CD4-positive, alpha-beta memory T cell (primary cell): Measurements from ENCODE around the gene GCFC2. TPM values are rescaled to one million over a fixed set of nuclear protein-coding genes. Genes with fewer than 3 reads are reported as not detected.
A peak's percentile ranks its signal among the peaks of the same experiment; 100 is the strongest.

Source experiments
- CTCF ChIA-PET: fragments of 350-600 bp; sonication (Branson Sonifier 250); formaldehyde crosslinking; loops from one replicate; lab custom pipeline; 2021; ENCODE audit warnings: inconsistent platforms; ENCODE audit not compliant: partially characterized antibody; lab: Charles Lee
- POLR2A ChIA-PET: fragments of 350-600 bp; sonication (Branson Sonifier 250); formaldehyde crosslinking; loops from one replicate; lab custom pipeline; 2021; ENCODE audit not compliant: partially characterized antibody; lab: Charles Lee
- DNase-seq, 5 donors: peaks; one replicate each; pipeline versions ENCODE4 v3.0.0 to v3.0.0-alpha.2; 2020 to 2022; ENCODE audit warnings: mixed read lengths in 1 of 5
- H3K27ac ChIP-seq: one replicate; pipeline ENCODE4 v1.7.0; 2013; ENCODE audit warnings: low read depth, low read length
- H3K27me3 ChIP-seq: 2 replicates; pipeline ENCODE4 v1.7.0; 2013; ENCODE audit warnings: mild to moderate bottlenecking, low read length, moderate library complexity; ENCODE audit not compliant: insufficient read depth
- H3K36me3 ChIP-seq: 2 replicates; pipeline ENCODE4 v1.7.0; 2013; ENCODE audit warnings: mild to moderate bottlenecking, low read length, moderate library complexity; ENCODE audit not compliant: insufficient read depth
- H3K4me1 ChIP-seq: 2 replicates; pipeline ENCODE4 v1.7.0; 2013; ENCODE audit warnings: mild to moderate bottlenecking, low read length, moderate library complexity; ENCODE audit not compliant: insufficient read depth
- H3K4me3 ChIP-seq, 2 donors: one replicate each; pipeline ENCODE4 v1.7.0; 2013; ENCODE audit warnings: low read length in 2 of 2, mild to moderate bottlenecking in 1 of 2
- H3K9me3 ChIP-seq, 2 donors: one replicate each; pipeline ENCODE4 v1.7.0; 2013; ENCODE audit warnings: low read length in 2 of 2, control low read depth in 1 of 2; ENCODE audit not compliant: control insufficient read depth in 1 of 2
- H3K27ac Mint-ChIP-seq, 7 donors: one replicate each; pipeline ENCODE4 v1.8.0; 2020 to 2021; ENCODE audit warnings: mixed read lengths in 7 of 7, mild to moderate bottlenecking in 6 of 7, inconsistent platforms in 3 of 7, moderate library complexity in 3 of 7
- H3K27me3 Mint-ChIP-seq, 2 donors: one replicate each; pipeline ENCODE4 v1.8.0; 2020 to 2021; ENCODE audit warnings: mixed read lengths in 2 of 2
- H3K36me3 Mint-ChIP-seq, 2 donors: one replicate each; pipeline ENCODE4 v1.8.0; 2020 to 2021; ENCODE audit warnings: mixed read lengths in 2 of 2, inconsistent platforms in 1 of 2, mild to moderate bottlenecking in 1 of 2
- H3K4me1 Mint-ChIP-seq, 4 donors: one replicate each; pipeline ENCODE4 v1.8.0; 2020 to 2021; ENCODE audit warnings: mixed read lengths in 4 of 4, mild to moderate bottlenecking in 1 of 4
- H3K4me3 Mint-ChIP-seq, 8 donors: one replicate each; pipeline ENCODE4 v1.8.0; 2020 to 2021; ENCODE audit warnings: mixed read lengths in 8 of 8, mild to moderate bottlenecking in 7 of 8, moderate library complexity in 6 of 8, inconsistent platforms in 3 of 8
- H3K9me3 Mint-ChIP-seq, 8 donors: one replicate each; pipeline ENCODE4 v1.8.0; 2020 to 2021; ENCODE audit warnings: mixed read lengths in 8 of 8, mild to moderate bottlenecking in 5 of 8, inconsistent platforms in 3 of 8, moderate library complexity in 1 of 8
- intact Hi-C: fragments of 100-400 bp; cut with micrococcal nuclease; formaldehyde crosslinking; loops from one replicate; pipeline ENCODE4 v1.15.1; 2023
- polyA plus RNA-seq, 2 donors: library from polyadenylated mRNA; unstranded; fragments of 300-500 nt; fragmentation: Illumina TruSeq; gene quantifications; one replicate each; pipeline ENCODE4 v1.2.3, GENCODE V29; 2021
- total RNA-seq, 2 experiments: library from RNA; stranded (reverse); gene quantifications; one replicate each; pipeline ENCODE4 v1.2.3, GENCODE V29; 2021

GCFC2 gene
- total and polyA plus RNA-seq, 4 experiments from 2014 or later, result 22.9 to 31.2 (median 27.3) TPM

DNA sequence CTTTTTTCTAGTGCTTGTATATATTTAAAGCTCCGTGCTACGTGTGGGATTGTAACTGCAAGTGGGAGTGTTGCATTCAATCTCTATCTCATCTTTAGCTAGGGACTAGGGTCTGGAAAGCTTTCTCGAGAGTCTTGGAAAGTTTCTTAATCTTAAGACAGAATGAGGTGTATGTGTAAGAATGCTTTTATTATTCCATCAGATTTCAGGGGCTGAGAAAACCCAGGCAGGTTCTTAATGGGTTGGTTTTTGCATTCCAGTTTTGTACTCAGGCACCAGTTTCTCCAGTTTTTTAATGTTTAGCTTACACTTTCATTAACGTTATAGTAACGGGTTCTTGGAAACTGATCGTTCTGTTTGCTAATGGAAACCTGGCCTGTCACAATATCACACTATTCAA lies 43.8 kb downstream of the GCFC2 start:
- Mint-ChIP-seq H3K4me1 (no peaks in the 10 kb centered on the region), H3K36me3 (peaks cover 39 to 50% of the 10 kb centered on the region in 2 donors), H3K4me3 (no peak overlapping the region), H3K9me3 (no peaks in the 10 kb centered on the region), H3K27ac (no peak overlapping the region), H3K27me3 (no peaks in the 10 kb centered on the region)
- Histone ChIP-seq H3K4me1 (no peaks in the 10 kb centered on the region), H3K27ac (no peak overlapping the region), H3K27me3 (no peaks in the 10 kb centered on the region), H3K9me3 (no peaks in the 10 kb centered on the region), H3K4me3 (no peak overlapping the region), H3K36me3 (peaks cover 7% of the 10 kb centered on the region)
- intact Hi-C loops, result no loop called here
- no peak for DNase-seq
- ChIA-PET CTCF (interaction anchor here (0.7 to 2.8 kb wide), 2 partner anchors 10 to 29 kb away, joined by 3 to 12 read pairs; no protein-coding TSS in a partner anchor), POLR2A (no interaction called here)

DNA sequence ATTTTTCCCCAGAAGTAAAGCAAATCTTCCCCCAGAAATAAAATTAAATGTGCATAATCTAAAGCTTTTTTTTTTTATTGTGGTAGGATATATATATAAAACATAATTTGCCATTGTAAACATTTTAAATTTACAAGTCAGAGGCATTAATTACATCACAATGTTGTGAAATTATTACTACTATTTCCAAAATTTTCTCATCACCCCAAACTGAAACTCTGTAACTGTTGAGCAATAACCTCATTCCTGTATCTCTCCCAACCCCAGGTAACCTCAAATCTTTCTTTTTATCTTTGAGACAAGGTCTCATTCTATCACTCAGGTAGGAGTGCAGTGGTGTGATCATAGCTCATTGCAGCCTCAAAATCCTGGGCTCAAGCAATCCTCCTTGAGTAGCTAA lies 52.9 kb downstream of the GCFC2 start:
- Mint-ChIP-seq H3K36me3 (peaks cover 87 to 93% of the 10 kb centered on the region in 2 donors), H3K9me3 (peaks cover 2 to 20% (median 13%) of the 10 kb centered on the region in 8 donors)

DNA sequence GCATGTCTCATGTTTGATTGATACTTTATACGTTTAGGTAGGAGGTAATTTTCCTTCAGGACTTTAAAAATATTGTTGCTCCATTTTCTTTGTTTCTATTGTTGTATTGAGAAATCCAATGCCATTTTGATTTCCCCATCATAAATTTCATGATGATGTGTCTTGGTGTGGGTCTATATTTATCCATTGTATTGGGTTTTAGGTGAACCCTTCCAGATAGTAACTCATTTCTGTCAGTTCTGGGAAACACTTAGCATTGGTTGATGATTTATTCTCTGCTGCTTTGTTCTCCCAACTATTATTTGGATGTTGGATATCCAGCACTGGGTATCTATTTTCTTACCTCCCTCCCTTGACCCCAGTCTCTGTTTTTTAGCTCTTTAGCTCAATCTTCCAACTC lies 54.2 kb downstream of the GCFC2 start:
- Histone ChIP-seq H3K27ac (no peak overlapping the region), H3K4me1 (no peaks in the 10 kb centered on the region), H3K4me3 (no peak overlapping the region), H3K9me3 (no peaks in the 10 kb centered on the region), H3K36me3 (peaks cover 36% of the 10 kb centered on the region), H3K27me3 (no peaks in the 10 kb centered on the region)
- H3K36me3 Mint-ChIP-seq, result peaks cover 86 to 93% of the 10 kb centered on the region in 2 donors
- CTCF ChIA-PET, result interaction anchor here (2.5 to 3.7 kb wide), 2 partner anchors 16 to 20 kb away, joined by 10 to 12 read pairs; no protein-coding TSS in a partner anchor
- peak overlapping the region in 1 of 7 donors; percentile 7 for H3K27ac Mint-ChIP-seq
- intact Hi-C loops, result no loop called here
- POLR2A ChIA-PET, result no interaction called here
- H3K27me3 Mint-ChIP-seq, result no peaks in the 10 kb centered on the region
- peaks cover 2 to 20% (median 12%) of the 10 kb centered on the region in 8 donors for H3K9me3 Mint-ChIP-seq
- no peak for DNase-seq
- H3K4me1 Mint-ChIP-seq, result peaks cover 3 to 21% (median 16%) of the 10 kb centered on the region in 4 donors
- no peak overlapping the region for H3K4me3 Mint-ChIP-seq

More for the DNA sequence above, 52.9 kb downstream of the GCFC2 start:
- H3K4me3 Mint-ChIP-seq, result no peak overlapping the region
- no peak for DNase-seq
- peaks cover 28% of the 10 kb centered on the region for H3K36me3 ChIP-seq
- intact Hi-C loops, result no loop called here
- no peaks in the 10 kb centered on the region for H3K27me3 ChIP-seq
- peak overlapping the region in 2 of 7 donors; percentile 32 to 57 for H3K27ac Mint-ChIP-seq
- no peak overlapping the region for H3K4me3 ChIP-seq
- H3K27me3 Mint-ChIP-seq, result no peaks in the 10 kb centered on the region
- H3K27ac ChIP-seq, result no peak overlapping the region
- POLR2A ChIA-PET, result interaction anchor here (1.0 kb wide), 1 partner anchor 11 kb away, joined by 3 read pairs; the partner anchor contains the start of gene MRPL19
- H3K4me1 Mint-ChIP-seq, result peaks cover 3 to 20% (median 17%) of the 10 kb centered on the region in 4 donors
- no peaks in the 10 kb centered on the region for H3K9me3 ChIP-seq
- CTCF ChIA-PET, result interaction anchor here (0.7 to 0.8 kb wide), 2 partner anchors 9 to 17 kb away, joined by 3 read pairs; no protein-coding TSS in a partner anchor
- no peaks in the 10 kb centered on the region for H3K4me1 ChIP-seq

DNA sequence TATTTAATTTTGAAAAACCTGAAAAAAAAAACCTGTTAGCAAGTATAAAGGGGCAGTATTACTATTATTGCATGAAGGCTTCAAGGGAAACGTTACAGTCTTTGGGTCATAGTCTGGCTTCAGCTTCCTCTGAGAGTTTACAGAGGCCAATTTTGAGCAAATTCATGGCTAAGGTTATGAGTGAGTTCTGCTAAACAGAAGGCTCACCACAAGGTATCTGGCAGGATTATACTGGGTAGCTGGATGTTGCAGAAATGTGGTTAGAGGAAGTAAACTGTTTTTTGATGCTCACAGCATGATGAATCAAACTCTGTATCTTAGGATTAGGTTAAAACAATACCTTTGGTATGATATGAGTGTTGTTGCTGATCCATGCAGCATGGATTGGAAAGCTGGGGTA lies 54.9 kb downstream of the GCFC2 start:
- Histone ChIP-seq H3K9me3 (no peaks in the 10 kb centered on the region), H3K36me3 (peaks cover 37% of the 10 kb centered on the region), H3K27me3 (no peaks in the 10 kb centered on the region), H3K4me3 (no peak overlapping the region), H3K27ac (no peak overlapping the region), H3K4me1 (no peaks in the 10 kb centered on the region)
- CTCF ChIA-PET, result interaction anchor here (0.6 to 3.7 kb wide), 3 partner anchors 15 to 49 kb away, joined by 3 to 12 read pairs (median 10); no protein-coding TSS in a partner anchor
- Mint-ChIP-seq H3K27me3 (no peaks in the 10 kb centered on the region), H3K9me3 (peaks cover 2 to 20% (median 12%) of the 10 kb centered on the region in 8 donors), H3K36me3 (peaks cover 89% of the 10 kb centered on the region in 2 donors), H3K4me1 (peaks cover 8 to 24% (median 19%) of the 10 kb centered on the region in 4 donors), H3K4me3 (no peak overlapping the region), H3K27ac (no peak overlapping the region)
- POLR2A ChIA-PET, result no interaction called here
- no peak for DNase-seq
- intact Hi-C loops, result no loop called here

DNA sequence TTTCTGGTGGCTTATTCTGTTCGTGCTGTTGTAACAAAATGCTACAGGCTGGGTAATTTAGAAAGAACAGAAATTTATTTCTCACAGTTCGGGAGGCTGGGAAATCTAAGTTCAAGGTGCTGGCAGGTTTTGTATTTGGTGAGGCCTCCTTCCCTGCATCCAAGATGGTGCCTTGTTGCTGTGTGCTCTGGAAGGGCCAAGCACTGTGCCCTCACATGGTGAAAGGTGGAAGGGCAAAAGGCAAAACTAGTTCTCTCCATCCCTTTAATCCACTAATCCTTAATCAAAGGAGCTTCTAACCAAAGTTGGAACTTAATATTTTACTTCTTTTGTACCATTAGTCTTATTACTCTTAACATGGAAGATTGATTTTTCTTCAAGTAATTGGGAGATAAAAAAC lies 56.7 kb downstream of the GCFC2 start:
- ChIA-PET POLR2A (no interaction called here), CTCF (interaction anchor here (1.1 to 3.7 kb wide), 3 partner anchors 13 to 23 kb away, joined by 4 to 12 read pairs (median 10); no protein-coding TSS in a partner anchor)
- peaks cover 21 to 35% (median 23%) of the 10 kb centered on the region in 4 donors for H3K4me1 Mint-ChIP-seq
- intact Hi-C loops, result no loop called here
- Histone ChIP-seq H3K27me3 (no peaks in the 10 kb centered on the region), H3K36me3 (peaks cover 40% of the 10 kb centered on the region), H3K27ac (no peak overlapping the region), H3K9me3 (no peaks in the 10 kb centered on the region), H3K4me1 (no peaks in the 10 kb centered on the region), H3K4me3 (no peak overlapping the region)
- no peak for DNase-seq
- no peaks in the 10 kb centered on the region for H3K27me3 Mint-ChIP-seq
- peaks cover 83 to 86% of the 10 kb centered on the region in 2 donors for H3K36me3 Mint-ChIP-seq
- H3K4me3 Mint-ChIP-seq, result no peak overlapping the region
- H3K9me3 Mint-ChIP-seq, result peaks cover 0 to 13% (median 6%) of the 10 kb centered on the region in 8 donors
- no peak overlapping the region for H3K27ac Mint-ChIP-seq

DNA sequence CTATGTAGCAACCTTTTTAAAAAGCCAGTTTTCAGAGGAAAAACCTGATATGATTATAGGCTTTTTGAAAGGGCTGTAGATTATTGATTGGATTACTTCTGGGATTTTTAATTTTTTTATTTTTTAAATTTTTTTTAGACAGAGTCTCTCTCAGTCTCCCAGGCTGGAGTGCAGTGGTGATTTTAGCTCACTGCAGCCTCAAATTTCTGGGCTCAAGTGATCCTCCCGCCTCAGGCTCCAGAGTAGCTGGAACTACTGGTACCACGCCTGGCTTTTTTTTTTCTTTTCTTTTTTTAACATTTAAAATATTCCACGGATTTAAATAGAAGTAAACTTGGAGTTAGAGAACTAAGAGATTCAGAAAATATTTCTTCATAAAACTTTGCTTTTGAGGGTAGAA lies 62.9 kb downstream of the GCFC2 start:
- POLR2A ChIA-PET, result interaction anchor here (4.5 kb wide), 1 partner anchor 63 kb away, joined by 29 read pairs; the partner anchor contains the start of gene GCFC2
- Histone ChIP-seq H3K9me3 (no peaks in the 10 kb centered on the region), H3K27ac (no peak overlapping the region), H3K27me3 (no peaks in the 10 kb centered on the region), H3K4me3 (peak overlapping the region in 1 of 2 donors; percentile 85), H3K36me3 (peaks cover 15% of the 10 kb centered on the region), H3K4me1 (peaks cover 23% of the 10 kb centered on the region)
- Mint-ChIP-seq H3K27me3 (no peaks in the 10 kb centered on the region), H3K4me3 (peak overlapping the region; percentile 89 to 96 (median 95)), H3K36me3 (peaks cover 28 to 49% of the 10 kb centered on the region in 2 donors), H3K9me3 (peaks cover 0 to 4% (median 0%) of the 10 kb centered on the region in 8 donors), H3K4me1 (peaks cover 14 to 53% (median 30%) of the 10 kb centered on the region in 4 donors), H3K27ac (peak overlapping the region in 6 of 7 donors; percentile 85 to 95 (median 94))
- DNase-seq, result no peak
- intact Hi-C loops, result loop anchor here (2.0 to 5.0 kb wide), 3 partner anchors 45 to 689 kb away; partner anchors contain the start of genes GCFC2 and POLE4
- CTCF ChIA-PET, result interaction anchor here (1.3 to 1.6 kb wide), 2 partner anchors 19 to 39 kb away, joined by 3 to 4 read pairs; no protein-coding TSS in a partner anchor
